Endothelial cell of umbilical vein (primary cell): ENCODE measurements around the gene KRT77. TPM values are rescaled to one million over a fixed set of nuclear protein-coding genes. Genes with fewer than 3 reads are reported as not detected.

Source experiments
- BruUV-seq: library from RNA; stranded (reverse); fragments of 400-500 nt; replicated peaks from 2 replicates; lab custom pipeline; 2021; lab: Mats Ljungman, UMichigan
- CTCF ChIA-PET: fragments of 300-600, 350-600 bp; sonication (Branson Sonifier 250); formaldehyde crosslinking; loops from one replicate; lab custom pipeline; 2021; ENCODE audit warnings: antibody characterized with exemption, inconsistent platforms; lab: Charles Lee
- POLR2A ChIA-PET: fragments of 300-600, 350-600 bp; sonication (Branson Sonifier 250); formaldehyde crosslinking; loops from one replicate; lab custom pipeline; 2021; ENCODE audit warnings: antibody characterized with exemption, inconsistent platforms; lab: Charles Lee
- DNase-seq: peaks from one replicate; pipeline ENCODE4 v3.0.0-alpha.2; 2011; ENCODE audit warnings: low read depth, low spot score
- FAIRE-seq: peaks from 2 replicates; lab custom pipeline; 2011; peaks lifted over from hg19 to GRCh38; lab: Jason Lieb, UNC
- H2AFZ ChIP-seq: 2 replicates; pipeline ENCODE4 v1.6.0; 2012; ENCODE audit warnings: low read depth, low read length, control low read depth, inconsistent platforms
- H3K27ac ChIP-seq: 2 replicates; pipeline ENCODE4 v1.5.1; 2011; ENCODE audit warnings: low read depth, mild to moderate bottlenecking, control low read depth, low read length, moderate library complexity; ENCODE audit not compliant: insufficient read depth
- H3K27me3 ChIP-seq, 2 experiments: 2 replicates each; pipeline versions ENCODE4 v1.6.0 to v1.6.1; 2011; ENCODE audit warnings: low read length in 2 of 2, mixed read lengths in 1 of 2; ENCODE audit not compliant: control insufficient read depth in 2 of 2, insufficient read depth in 2 of 2
- H3K36me3 ChIP-seq, 2 experiments: 2 replicates in 1 of 2; 3 replicates in 1 of 2; pipeline ENCODE4 v1.5.1; 2011; ENCODE audit warnings: low read length in 2 of 2, mild to moderate bottlenecking in 1 of 2, moderate library complexity in 1 of 2; ENCODE audit not compliant: control insufficient read depth in 2 of 2, insufficient read depth in 2 of 2; ENCODE audit errors: extremely low read depth in 1 of 2
- H3K4me1 ChIP-seq: 3 replicates; pipeline ENCODE4 v1.5.1; 2011; ENCODE audit warnings: mild to moderate bottlenecking, low read length; ENCODE audit not compliant: control insufficient read depth, insufficient read depth; ENCODE audit errors: extremely low read depth
- H3K4me2 ChIP-seq: 2 replicates; pipeline ENCODE4 v1.6.1; 2011; ENCODE audit warnings: low read length, control low read depth, mixed read lengths; ENCODE audit not compliant: insufficient read depth
- H3K4me3 ChIP-seq, 3 experiments: fragments of 200-600 bp in 1 of 3; sonication (generic), shearing (Covaris generic) in 1 of 3; replicated peaks in 1 of 3; 2 replicates each; pipeline ENCODE4 v1.5.1; 2011 to 2016; ENCODE audit warnings: control low read depth in 3 of 3, low read length in 3 of 3, mild to moderate bottlenecking in 2 of 3, inconsistent platforms in 1 of 3, low read depth in 1 of 3, moderate library complexity in 1 of 3; ENCODE audit not compliant: insufficient read depth in 1 of 3
- H3K79me2 ChIP-seq: 2 replicates; pipeline ENCODE4 v1.6.0; 2012; ENCODE audit warnings: low read length, inconsistent platforms; ENCODE audit not compliant: control insufficient read depth, insufficient read depth
- H3K9ac ChIP-seq: replicated peaks from 2 replicates; pipeline ENCODE3; 2011; ENCODE audit warnings: low read length, control low read depth; ENCODE audit not compliant: insufficient read depth; ENCODE audit errors: extremely low read depth
- H3K9me1 ChIP-seq: replicated peaks from 3 replicates; pipeline ENCODE4 v1.6.0; 2011; ENCODE audit warnings: mild to moderate bottlenecking, low read length; ENCODE audit not compliant: control insufficient read depth, insufficient read depth; ENCODE audit errors: extremely low read depth
- H3K9me3 ChIP-seq: replicated peaks from 2 replicates; pipeline ENCODE4 v1.5.1; 2012; ENCODE audit warnings: low read length, inconsistent platforms; ENCODE audit not compliant: control insufficient read depth, insufficient read depth
- H4K20me1 ChIP-seq: replicated peaks from 2 replicates; pipeline ENCODE3; 2011; ENCODE audit warnings: mild to moderate bottlenecking, low read length; ENCODE audit not compliant: control insufficient read depth, insufficient read depth; ENCODE audit errors: extremely low read depth
- EZH2 ChIP-seq: IDR thresholded peaks from 2 replicates; pipeline ENCODE4 v1.6.1; 2012; ENCODE audit warnings: borderline replicate concordance, low read depth, mild to moderate bottlenecking, moderate library complexity, low read length, inconsistent platforms; ENCODE audit not compliant: severe bottlenecking
- FOS ChIP-seq: IDR thresholded peaks from 2 replicates; pipeline ENCODE4 v1.6.1; 2011; ENCODE audit warnings: mild to moderate bottlenecking, low read length, moderate library complexity, borderline replicate concordance; ENCODE audit not compliant: insufficient read depth
- POLR2A ChIP-seq: IDR thresholded peaks from 2 replicates; pipeline ENCODE4 v1.6.1; 2012; ENCODE audit warnings: low read depth, mild to moderate bottlenecking, control low read depth, low read length
- POLR2AphosphoS5 ChIP-seq: IDR thresholded peaks from 2 replicates; pipeline ENCODE4 v1.6.1; 2012; ENCODE audit warnings: low read depth, mild to moderate bottlenecking, control low read depth, low read length, moderate library complexity; ENCODE audit not compliant: insufficient read depth
- dilution Hi-C: fragments of 300-500 bp; cut with MboI; formaldehyde crosslinking; loops from one replicate; pipeline ENCODE4 v1.15.0; 2019; ENCODE audit warnings: low sequenced_read_pairs; ENCODE audit not compliant: extremely low pct_ligation_motif_present
- intact Hi-C: fragments of 100-400 bp; cut with micrococcal nuclease; formaldehyde crosslinking; loops from one replicate; pipeline ENCODE4 v1.10.0; 2022
- polyA plus RNA-seq, 4 experiments: library from polyadenylated mRNA; depleted of rRNA in 3 of 4; stranded (reverse) in 3 of 4; unstranded in 1 of 4; fragments of >200 nt; gene quantifications; 2 replicates each; pipeline versions ENCODE4 v1.2.1 to v1.2.3, GENCODE V29; 2011 to 2012; ENCODE audit warnings: missing spikeins in 1 of 4
- total RNA-seq: library from RNA; stranded (reverse); gene quantifications from 2 replicates; pipeline ENCODE4 v1.2.3, GENCODE V29; 2021
- TF ChIP-seq, protein P1 (sequence below), 2 donors: IDR thresholded peaks; 1 replicate in 1 of 2; 2 replicates in 1 of 2; pipeline ENCODE4 v1.5.1; 2011; ENCODE audit warnings: low read length in 2 of 2, mild to moderate bottlenecking in 2 of 2, moderate library complexity in 2 of 2, control low read depth in 1 of 2, inconsistent platforms in 1 of 2, low read depth in 1 of 2; ENCODE audit not compliant: insufficient read depth in 1 of 2; ENCODE audit errors: extremely low read depth in 1 of 2
- TF ChIP-seq, protein P2 (sequence below): IDR thresholded peaks from 2 replicates; pipeline ENCODE4 v1.6.1; 2011; ENCODE audit not compliant: insufficient read depth, insufficient read length

Gene KRT77
- total and polyA plus RNA-seq, 2 donors (not counting 3 experiments of a cell fraction or from before 2014, with no cell fraction given): not detected

DNA sequence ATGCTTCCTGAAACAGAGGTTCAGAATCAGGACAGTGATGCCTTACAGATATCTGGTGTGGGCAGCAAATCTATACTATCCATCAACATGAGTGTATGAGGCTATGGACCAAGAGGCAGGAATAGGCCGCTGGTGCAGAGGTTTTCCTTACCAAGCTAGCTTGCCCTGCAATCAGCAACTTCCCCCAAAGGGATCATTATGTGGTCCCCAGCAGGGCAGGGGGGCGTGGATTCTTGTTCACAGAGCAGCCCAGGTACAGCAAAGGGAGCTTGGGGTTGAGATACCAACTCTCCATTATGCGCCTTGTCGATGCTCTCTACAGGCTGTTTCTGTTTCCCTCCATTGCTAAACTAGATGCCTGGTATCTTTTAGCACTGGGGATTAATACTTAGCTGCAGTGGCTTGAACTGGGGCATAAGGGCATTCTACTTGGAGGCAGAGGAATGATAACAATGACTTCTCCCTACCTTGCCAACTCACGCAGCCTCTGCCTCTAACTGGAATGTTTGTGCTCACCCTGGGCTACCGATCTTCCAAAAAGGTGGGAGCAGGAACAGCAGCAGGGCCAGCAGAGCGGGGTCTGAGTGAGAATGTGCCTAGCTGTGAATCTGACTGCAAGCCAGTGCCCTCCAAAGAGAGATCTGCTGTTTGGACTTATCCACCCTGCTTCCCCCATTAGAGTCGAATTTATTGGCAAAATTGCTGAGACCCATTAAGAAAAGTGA, 12.8 kb downstream of the KRT77 start:
- no peak overlapping the region for H2AFZ ChIP-seq
- H3K9me1 ChIP-seq: no peaks in the 10 kb centered on the region
- CTCF ChIA-PET: interaction anchor here (0.8 to 0.9 kb wide), 2 partner anchors 27 to 180 kb away, joined by 3 read pairs; no protein-coding TSS in a partner anchor
- intact Hi-C loops: loop anchor here (5.0 to 10.0 kb wide), 2 partner anchors 174 to 292 kb away; no protein-coding TSS in a partner anchor
- H3K4me1 ChIP-seq: no peaks in the 10 kb centered on the region
- dilution Hi-C loops: no loop called here
- BruUV-seq: no TSS peak
- H3K36me3 ChIP-seq: no peaks in the 10 kb centered on the region
- no peak for FAIRE-seq
- H3K4me3 ChIP-seq: no peak overlapping the region
- POLR2A ChIA-PET: no interaction called here
- DNase-seq: no peak
- TF ChIP-seq POLR2A (no peak), EZH2 (peak; percentile 18), FOS (no peak), POLR2AphosphoS5 (no peak)
- TF ChIP-seq, protein P1, sequence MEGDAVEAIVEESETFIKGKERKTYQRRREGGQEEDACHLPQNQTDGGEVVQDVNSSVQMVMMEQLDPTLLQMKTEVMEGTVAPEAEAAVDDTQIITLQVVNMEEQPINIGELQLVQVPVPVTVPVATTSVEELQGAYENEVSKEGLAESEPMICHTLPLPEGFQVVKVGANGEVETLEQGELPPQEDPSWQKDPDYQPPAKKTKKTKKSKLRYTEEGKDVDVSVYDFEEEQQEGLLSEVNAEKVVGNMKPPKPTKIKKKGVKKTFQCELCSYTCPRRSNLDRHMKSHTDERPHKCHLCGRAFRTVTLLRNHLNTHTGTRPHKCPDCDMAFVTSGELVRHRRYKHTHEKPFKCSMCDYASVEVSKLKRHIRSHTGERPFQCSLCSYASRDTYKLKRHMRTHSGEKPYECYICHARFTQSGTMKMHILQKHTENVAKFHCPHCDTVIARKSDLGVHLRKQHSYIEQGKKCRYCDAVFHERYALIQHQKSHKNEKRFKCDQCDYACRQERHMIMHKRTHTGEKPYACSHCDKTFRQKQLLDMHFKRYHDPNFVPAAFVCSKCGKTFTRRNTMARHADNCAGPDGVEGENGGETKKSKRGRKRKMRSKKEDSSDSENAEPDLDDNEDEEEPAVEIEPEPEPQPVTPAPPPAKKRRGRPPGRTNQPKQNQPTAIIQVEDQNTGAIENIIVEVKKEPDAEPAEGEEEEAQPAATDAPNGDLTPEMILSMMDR (IDR thresholded peaks at IDR 0.05; ENCODE audit: extremely low read depth in 1 of 2, insufficient read depth in 1 of 2, low read depth in 1 of 2, low read length in 2 of 2): no peak
- TF ChIP-seq, protein P2, sequence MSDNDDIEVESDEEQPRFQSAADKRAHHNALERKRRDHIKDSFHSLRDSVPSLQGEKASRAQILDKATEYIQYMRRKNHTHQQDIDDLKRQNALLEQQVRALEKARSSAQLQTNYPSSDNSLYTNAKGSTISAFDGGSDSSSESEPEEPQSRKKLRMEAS: no peak
- no peak overlapping the region for H3K9ac ChIP-seq
- no peaks in the 10 kb centered on the region for H3K79me2 ChIP-seq
- no peaks in the 10 kb centered on the region for H3K9me3 ChIP-seq
- H3K4me2 ChIP-seq: no peak overlapping the region
- peaks cover 25 to 40% of the 10 kb centered on the region in 2 experiments for H3K27me3 ChIP-seq
- H3K27ac ChIP-seq: no peak overlapping the region
- H4K20me1 ChIP-seq: no peaks in the 10 kb centered on the region
